HCT116 (cell line): ENCODE data around the gene TDRD9. TPM values are rescaled to one million over a fixed set of nuclear protein-coding genes. Genes with fewer than 3 reads are reported as not detected.

Source experiments
- ATAC-seq: fragments of 200-7000 bp; cut with Tn5 transposase; 2 replicates; pipeline ENCODE4 v1.9.1; 2020; ENCODE audit warnings: mild to moderate bottlenecking, moderate library complexity
- BruUV-seq: library from RNA; stranded (reverse); fragments of 400-500 nt; replicated peaks from 2 replicates; lab custom pipeline; 2021; lab: Mats Ljungman, UMichigan
- CTCF ChIA-PET: fragments of 300-600 bp; sonication (Branson Sonifier 250); formaldehyde crosslinking; loops from one replicate; lab custom pipeline; 2021; ENCODE audit warnings: antibody characterized with exemption; lab: Charles Lee
- POLR2A ChIA-PET: fragments of 300-600, 350-600 bp; sonication (Branson Sonifier 250); formaldehyde crosslinking; loops from one replicate; lab custom pipeline; 2021; ENCODE audit warnings: antibody characterized with exemption; lab: Charles Lee
- RAD21 ChIA-PET, 2 experiments: fragments of 300-600 bp; sonication (Branson Sonifier 250); formaldehyde crosslinking; loops; one replicate each; lab custom pipeline; 2023; ENCODE audit warnings: low total read pairs in 2 of 2; ENCODE audit not compliant: uncharacterized antibody in 2 of 2, unreplicated experiment in 2 of 2, low non-redundant PET in 1 of 2; lab: Charles Lee
- DNase-seq: peaks from one replicate; pipeline ENCODE4 v3.0.0-alpha.2; 2010; ENCODE audit warnings: low read depth, low spot score
- H2AFZ ChIP-seq: fragments of 200-600 bp; shearing (Covaris generic), sonication (generic); 2 replicates; pipeline ENCODE4 v1.6.1; 2017; ENCODE audit warnings: low read depth, mixed run types, mixed read lengths, antibody characterized with exemption, low read length; ENCODE audit not compliant: poor library complexity, severe bottlenecking
- H3K27ac ChIP-seq: 2 replicates; pipeline ENCODE4 v1.5.1; 2012; ENCODE audit warnings: low read depth, low read length
- H3K27me3 ChIP-seq: fragments of 200-600 bp; sonication (generic); 2 replicates; pipeline ENCODE4 v1.6.1; 2016; ENCODE audit warnings: mixed run types, low read length, mixed read lengths; ENCODE audit not compliant: insufficient read depth
- H3K36me3 ChIP-seq, 2 experiments: fragments of 200-500 bp in 1 of 2; fragments of 200-600 bp in 1 of 2; sonication (Bioruptor generic) in 1 of 2; sonication (generic) in 1 of 2; 2 replicates each; pipeline versions ENCODE4 v1.5.1 to v1.6.1; 2014 to 2016; ENCODE audit warnings: low read length in 2 of 2, inconsistent platforms in 1 of 2, mixed read lengths in 1 of 2, mixed run types in 1 of 2; ENCODE audit not compliant: insufficient read depth in 2 of 2, control insufficient read depth in 1 of 2
- H3K4me1 ChIP-seq, 2 experiments: fragments of 200-600 bp in 1 of 2; sonication (generic) in 1 of 2; 2 replicates each; pipeline versions ENCODE4 v1.5.1 to v1.6.1; 2012 to 2017; ENCODE audit warnings: low read length in 2 of 2, inconsistent platforms in 1 of 2, mild to moderate bottlenecking in 1 of 2, mixed read lengths in 1 of 2, mixed run types in 1 of 2, moderate library complexity in 1 of 2; ENCODE audit not compliant: insufficient read depth in 2 of 2, control insufficient read depth in 1 of 2
- H3K4me2 ChIP-seq: fragments of 200-600 bp; sonication (generic); 2 replicates; pipeline ENCODE4 v1.6.1; 2017; ENCODE audit warnings: mixed run types, low read length, mixed read lengths
- H3K4me3 ChIP-seq, 2 experiments: fragments of 200-600 bp in 1 of 2; sonication (generic) in 1 of 2; replicated peaks in 1 of 2; 2 replicates each; pipeline ENCODE4 v1.5.1; 2011 to 2016; ENCODE audit warnings: low read length in 2 of 2, control low read depth in 1 of 2, low read depth in 1 of 2, mild to moderate bottlenecking in 1 of 2, mixed read lengths in 1 of 2, mixed run types in 1 of 2
- H3K79me2 ChIP-seq: fragments of 200-600 bp; sonication (generic); 2 replicates; pipeline ENCODE4 v1.6.1; 2017; ENCODE audit warnings: mild to moderate bottlenecking, mixed run types, low read length, moderate library complexity, mixed read lengths; ENCODE audit not compliant: insufficient read depth
- H3K9ac ChIP-seq: fragments of 200-600 bp; sonication (generic); 2 replicates; pipeline ENCODE4 v1.6.1; 2016; ENCODE audit warnings: low read length, mixed read lengths
- H3K9me2 ChIP-seq: fragments of 200-600 bp; sonication (generic), shearing (Covaris generic); 2 replicates; pipeline ENCODE4 v1.6.1; 2017; ENCODE audit warnings: mixed run types, mild to moderate bottlenecking, moderate library complexity; ENCODE audit not compliant: insufficient read depth
- H3K9me3 ChIP-seq, 2 experiments: fragments of 200-500 bp in 1 of 2; fragments of 200-600 bp in 1 of 2; sonication (Bioruptor generic) in 1 of 2; sonication (generic) in 1 of 2; 2 replicates each; pipeline ENCODE4 v1.6.1; 2014 to 2017; ENCODE audit warnings: low read length in 2 of 2, mixed read lengths in 2 of 2, inconsistent platforms in 1 of 2, low read depth in 1 of 2, mild to moderate bottlenecking in 1 of 2, mixed run types in 1 of 2, moderate library complexity in 1 of 2; ENCODE audit not compliant: control insufficient read depth in 1 of 2, insufficient read depth in 1 of 2
- H4K20me1 ChIP-seq: fragments of 200-600 bp; sonication (generic), shearing (Covaris generic); 2 replicates; pipeline ENCODE4 v1.6.1; 2017; ENCODE audit warnings: mixed run types, mild to moderate bottlenecking, moderate library complexity; ENCODE audit not compliant: insufficient read depth
- CBX3 ChIP-seq: IDR thresholded peaks from 2 replicates; pipeline ENCODE4 v1.6.1; 2012; ENCODE audit warnings: low read depth
- CEBPB ChIP-seq: IDR thresholded peaks from 2 replicates; pipeline ENCODE4 v1.6.1; 2012; ENCODE audit warnings: low read depth
- EGR1 ChIP-seq: IDR thresholded peaks from 2 replicates; pipeline ENCODE4 v1.6.1; 2012; ENCODE audit warnings: low read depth
- ELF1 ChIP-seq: IDR thresholded peaks from 2 replicates; pipeline ENCODE4 v1.6.1; 2012; ENCODE audit warnings: low read depth, borderline replicate concordance
- EZH2 ChIP-seq: fragments of 200-600 bp; sonication (generic); IDR thresholded peaks from 2 replicates; pipeline ENCODE4 v1.6.1; 2017; ENCODE audit warnings: antibody characterized with exemption, mixed run types
- EZH2phosphoT487 ChIP-seq: fragments of 200-600 bp; IDR thresholded peaks from 2 replicates; pipeline ENCODE4 v1.6.1; 2018; ENCODE audit warnings: antibody characterized with exemption, borderline replicate concordance
- FOSL1 ChIP-seq: IDR thresholded peaks from 2 replicates; pipeline ENCODE4 v1.6.1; 2012; ENCODE audit warnings: low read depth
- MAX ChIP-seq: IDR thresholded peaks from 2 replicates; pipeline ENCODE4 v1.6.1; 2012
- RAD21 ChIP-seq: IDR thresholded peaks from 2 replicates; pipeline ENCODE4 v1.6.1; 2012; ENCODE audit warnings: low read depth, mild to moderate bottlenecking
- SIN3A ChIP-seq: IDR thresholded peaks from 2 replicates; pipeline ENCODE4 v1.6.1; 2012; ENCODE audit warnings: low read depth
- SRF ChIP-seq: IDR thresholded peaks from 2 replicates; pipeline ENCODE4 v1.6.1; 2012; ENCODE audit warnings: low read depth
- TCF7L2 ChIP-seq: IDR thresholded peaks from 2 replicates; pipeline ENCODE4 v1.7.0; 2011; ENCODE audit warnings: borderline replicate concordance, inconsistent platforms; ENCODE audit not compliant: insufficient read depth, insufficient read length; ENCODE audit errors: extremely low read depth
- intact Hi-C: fragments of 100-400 bp; cut with micrococcal nuclease; formaldehyde crosslinking; loops from 2 replicates; pipeline ENCODE4 v1.10.0; 2022
- total RNA-seq: library from RNA; stranded (reverse); gene quantifications from one replicate; pipeline ENCODE4 v1.2.1, GENCODE V29; 2021; ENCODE audit not compliant: unreplicated experiment
- TF ChIP-seq, protein P1 (sequence below), 3 experiments: fragments of 200-600 bp in 1 of 3; sonication (generic) in 1 of 3; IDR thresholded peaks in 2 of 3; conservative IDR thresholded peaks in 1 of 3; 2 replicates each; pipeline ENCODE4 v1.5.1; 2012 to 2017; ENCODE audit warnings: low read depth in 2 of 3, low read length in 2 of 3, antibody characterized with exemption in 1 of 3, borderline replicate concordance in 1 of 3, control low read depth in 1 of 3, mild to moderate bottlenecking in 1 of 3, mixed read lengths in 1 of 3, mixed run types in 1 of 3, moderate library complexity in 1 of 3; ENCODE audit not compliant: insufficient read depth in 1 of 3

Gene TDRD9
- total RNA-seq, 1 experiment from 2014 or later, result not detected

GRCh38 chr14:103997391-103997790 lies 69.1 kb downstream of the TDRD9 start:
- POLR2A ChIA-PET, result no interaction called here
- CTCF ChIA-PET, result no interaction called here
- RAD21 ChIA-PET, result no interaction called here

GRCh38 chr14:103998027-103998426 lies 69.8 kb downstream of the TDRD9 start:
- DNase-seq, result no peak
- no peaks in the 10 kb centered on the region for H3K9me3 ChIP-seq
- POLR2A ChIA-PET, result no interaction called here
- H3K27ac ChIP-seq, result no peak overlapping the region
- BruUV-seq, result no TSS peak
- H3K79me2 ChIP-seq, result no peaks in the 10 kb centered on the region
- no peak overlapping the region for H3K4me3 ChIP-seq
- no peaks in the 10 kb centered on the region for H3K9me2 ChIP-seq
- H3K36me3 ChIP-seq, result no peaks in the 10 kb centered on the region
- H3K27me3 ChIP-seq, result no peaks in the 10 kb centered on the region
- RAD21 ChIA-PET, result no interaction called here
- CTCF ChIA-PET, result no interaction called here
- no peak overlapping the region for H3K4me2 ChIP-seq
- intact Hi-C loops, result no loop called here
- no peak for ATAC-seq
- no peak overlapping the region for H2AFZ ChIP-seq
- no peak overlapping the region for H3K9ac ChIP-seq
- H3K4me1 ChIP-seq, result no peaks in the 10 kb centered on the region
- H4K20me1 ChIP-seq, result no peaks in the 10 kb centered on the region
- TF ChIP-seq MAX (no peak), CBX3 (no peak), RAD21 (no peak), EZH2 (no peak), TCF7L2 (no peak), EGR1 (no peak), SRF (no peak), FOSL1 (no peak), CEBPB (no peak), ELF1 (no peak)
- TF ChIP-seq, protein P1, sequence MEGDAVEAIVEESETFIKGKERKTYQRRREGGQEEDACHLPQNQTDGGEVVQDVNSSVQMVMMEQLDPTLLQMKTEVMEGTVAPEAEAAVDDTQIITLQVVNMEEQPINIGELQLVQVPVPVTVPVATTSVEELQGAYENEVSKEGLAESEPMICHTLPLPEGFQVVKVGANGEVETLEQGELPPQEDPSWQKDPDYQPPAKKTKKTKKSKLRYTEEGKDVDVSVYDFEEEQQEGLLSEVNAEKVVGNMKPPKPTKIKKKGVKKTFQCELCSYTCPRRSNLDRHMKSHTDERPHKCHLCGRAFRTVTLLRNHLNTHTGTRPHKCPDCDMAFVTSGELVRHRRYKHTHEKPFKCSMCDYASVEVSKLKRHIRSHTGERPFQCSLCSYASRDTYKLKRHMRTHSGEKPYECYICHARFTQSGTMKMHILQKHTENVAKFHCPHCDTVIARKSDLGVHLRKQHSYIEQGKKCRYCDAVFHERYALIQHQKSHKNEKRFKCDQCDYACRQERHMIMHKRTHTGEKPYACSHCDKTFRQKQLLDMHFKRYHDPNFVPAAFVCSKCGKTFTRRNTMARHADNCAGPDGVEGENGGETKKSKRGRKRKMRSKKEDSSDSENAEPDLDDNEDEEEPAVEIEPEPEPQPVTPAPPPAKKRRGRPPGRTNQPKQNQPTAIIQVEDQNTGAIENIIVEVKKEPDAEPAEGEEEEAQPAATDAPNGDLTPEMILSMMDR (IDR thresholded peaks at IDR 0.05 in 2 of 3, conservative IDR thresholded peaks at IDR 0.05 in 1 of 3; ENCODE audit: borderline replicate concordance in 1 of 3, insufficient read depth in 1 of 3, low read depth in 2 of 3, low read length in 2 of 3), result no peak

More at GRCh38 chr14:103997391-103997790, 69.1 kb downstream of the TDRD9 start:
- ATAC-seq (no peak), DNase-seq (no peak)
- H3K27me3 ChIP-seq, result no peaks in the 10 kb centered on the region
- no peaks in the 10 kb centered on the region for H3K36me3 ChIP-seq
- intact Hi-C loops, result no loop called here
- BruUV-seq, result no TSS peak
- TF ChIP-seq, protein P1 (IDR thresholded peaks at IDR 0.05 in 2 of 3, conservative IDR thresholded peaks at IDR 0.05 in 1 of 3; ENCODE audit: borderline replicate concordance in 1 of 3, insufficient read depth in 1 of 3, low read depth in 2 of 3, low read length in 2 of 3), result no peak
- TF ChIP-seq SIN3A (no peak), MAX (no peak), FOSL1 (no peak), EZH2phosphoT487 (no peak)
- H3K4me2 ChIP-seq, result no peak overlapping the region
- H3K4me3 ChIP-seq, result no peak overlapping the region
- no peaks in the 10 kb centered on the region for H4K20me1 ChIP-seq
- no peaks in the 10 kb centered on the region for H3K79me2 ChIP-seq
- H3K9me3 ChIP-seq, result no peaks in the 10 kb centered on the region
- H3K4me1 ChIP-seq, result no peaks in the 10 kb centered on the region
- H3K9me2 ChIP-seq, result no peaks in the 10 kb centered on the region
- no peak overlapping the region for H3K27ac ChIP-seq
- no peak overlapping the region for H2AFZ ChIP-seq
- H3K9ac ChIP-seq, result no peak overlapping the region
